Gastrocnemius medialis (tissue), 4 donors: ENCODE data around the gene COQ2.

Experiments
- POLR2A ChIP-seq, 2 donors: fragments of 450-650 bp; IDR thresholded peaks; one replicate each; pipeline ENCODE4 v1.6.1; 2017; ENCODE audit warnings: antibody characterized with exemption in 2 of 2, mild to moderate bottlenecking in 2 of 2, moderate library complexity in 2 of 2
- TF ChIP-seq, protein P1 (sequence below), 5 experiments: fragments of 450-650 bp in 3 of 5; fragments of 200-600 bp in 2 of 5; sonication (generic) in 2 of 5; IDR thresholded peaks in 4 of 5; conservative IDR thresholded peaks in 1 of 5; 1 replicate in 4 of 5; 2 replicates in 1 of 5; pipeline ENCODE4 v1.5.1; 2016 to 2019; ENCODE audit warnings: antibody characterized with exemption in 5 of 5, mild to moderate bottlenecking in 3 of 5, moderate library complexity in 3 of 5

DNA sequence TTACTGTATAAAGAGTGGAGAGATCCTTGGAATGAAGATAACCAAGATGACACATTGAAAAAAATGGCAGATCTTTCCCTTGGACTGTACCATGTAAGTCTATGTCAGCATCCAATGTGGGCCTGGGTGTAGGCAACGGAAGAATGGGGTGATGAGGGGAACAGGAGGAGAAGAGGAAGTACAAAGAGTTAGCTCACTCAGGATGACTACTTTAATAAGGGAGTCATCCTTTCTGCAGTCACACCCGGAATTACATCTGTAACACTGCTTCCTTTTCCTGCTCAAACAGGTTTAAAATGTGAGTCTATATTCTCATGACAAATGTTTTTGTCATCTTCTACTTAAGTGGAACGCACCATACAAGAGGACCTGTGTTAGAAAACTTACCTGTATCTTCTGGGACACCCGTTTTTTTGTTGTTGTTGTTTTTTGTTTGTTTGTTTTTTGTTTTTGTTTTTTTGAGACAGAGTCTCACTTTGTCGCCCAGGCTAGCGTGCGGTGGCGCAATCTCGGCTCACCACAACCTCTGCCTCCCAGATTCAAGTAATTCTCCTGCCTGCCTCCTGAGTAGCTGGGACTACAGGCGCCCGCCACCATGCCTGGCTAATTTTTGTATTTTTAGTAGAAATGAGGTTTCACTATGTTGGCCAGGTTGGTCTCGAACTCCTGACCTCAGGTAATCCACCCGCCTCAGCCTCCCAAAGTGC lies 32.0 kb upstream of the COQ2 start:
- TF ChIP-seq, protein P1, sequence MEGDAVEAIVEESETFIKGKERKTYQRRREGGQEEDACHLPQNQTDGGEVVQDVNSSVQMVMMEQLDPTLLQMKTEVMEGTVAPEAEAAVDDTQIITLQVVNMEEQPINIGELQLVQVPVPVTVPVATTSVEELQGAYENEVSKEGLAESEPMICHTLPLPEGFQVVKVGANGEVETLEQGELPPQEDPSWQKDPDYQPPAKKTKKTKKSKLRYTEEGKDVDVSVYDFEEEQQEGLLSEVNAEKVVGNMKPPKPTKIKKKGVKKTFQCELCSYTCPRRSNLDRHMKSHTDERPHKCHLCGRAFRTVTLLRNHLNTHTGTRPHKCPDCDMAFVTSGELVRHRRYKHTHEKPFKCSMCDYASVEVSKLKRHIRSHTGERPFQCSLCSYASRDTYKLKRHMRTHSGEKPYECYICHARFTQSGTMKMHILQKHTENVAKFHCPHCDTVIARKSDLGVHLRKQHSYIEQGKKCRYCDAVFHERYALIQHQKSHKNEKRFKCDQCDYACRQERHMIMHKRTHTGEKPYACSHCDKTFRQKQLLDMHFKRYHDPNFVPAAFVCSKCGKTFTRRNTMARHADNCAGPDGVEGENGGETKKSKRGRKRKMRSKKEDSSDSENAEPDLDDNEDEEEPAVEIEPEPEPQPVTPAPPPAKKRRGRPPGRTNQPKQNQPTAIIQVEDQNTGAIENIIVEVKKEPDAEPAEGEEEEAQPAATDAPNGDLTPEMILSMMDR (IDR thresholded peaks at IDR 0.05 in 4 of 5, conservative IDR thresholded peaks at IDR 0.05 in 1 of 5): no peak
- no peak for TF ChIP-seq POLR2A (IDR thresholded peaks at IDR 0.05)
